Loucy (cell line): ENCODE data around the gene ZNF418.
A peak's percentile ranks its signal among the peaks of the same experiment; 100 is the strongest.
"Not testable (repeated sequence)": the region's sequence is repeated elsewhere in the genome, so short reads cannot be mapped to it uniquely, and the experiment has no call there.

ENCODE experiments used
- H2AFZ ChIP-seq: fragments of 200-600 bp; sonication (generic); 2 replicates; pipeline ENCODE4 v1.6.0; 2016; ENCODE audit warnings: antibody characterized with exemption, mild to moderate bottlenecking, low read length, moderate library complexity
- H3F3A ChIP-seq: fragments of 200-600 bp; 2 replicates; pipeline ENCODE4 v1.6.0; 2016; ENCODE audit warnings: antibody characterized with exemption, low read depth, mild to moderate bottlenecking
- H3K27me3 ChIP-seq: fragments of 200-600 bp; sonication (generic); 2 replicates; pipeline ENCODE4 v1.6.1; 2014; ENCODE audit warnings: low read length, mild to moderate bottlenecking; ENCODE audit not compliant: insufficient read depth, poor library complexity, severe bottlenecking
- H3K36me3 ChIP-seq: fragments of 200-600 bp; sonication (generic); 2 replicates; pipeline ENCODE4 v1.6.1; 2016; ENCODE audit warnings: low read length; ENCODE audit not compliant: insufficient read depth
- H3K4me1 ChIP-seq: fragments of 200-600 bp; sonication (generic); 2 replicates; pipeline ENCODE4 v1.5.1; 2014; ENCODE audit warnings: low read length, mild to moderate bottlenecking; ENCODE audit not compliant: insufficient read depth, poor library complexity, severe bottlenecking
- H3K4me2 ChIP-seq: fragments of 200-600 bp; sonication (generic); 2 replicates; pipeline ENCODE4 v1.6.0; 2014; ENCODE audit warnings: antibody characterized with exemption, low read length, low read depth, mild to moderate bottlenecking; ENCODE audit not compliant: poor library complexity, severe bottlenecking
- H3K4me3 ChIP-seq: fragments of 200-600 bp; sonication (generic); 2 replicates; pipeline ENCODE4 v1.5.1; 2014; ENCODE audit warnings: low read length, mild to moderate bottlenecking, mixed read lengths; ENCODE audit not compliant: poor library complexity, severe bottlenecking
- H3K79me2 ChIP-seq: fragments of 200-600 bp; sonication (generic); 2 replicates; pipeline ENCODE4 v1.6.1; 2014; ENCODE audit warnings: low read length; ENCODE audit not compliant: insufficient read depth
- H3K9ac ChIP-seq: fragments of 200-600 bp; sonication (generic); 2 replicates; pipeline ENCODE4 v1.6.0; 2014; ENCODE audit warnings: mild to moderate bottlenecking, low read depth, low read length, moderate library complexity; ENCODE audit not compliant: poor library complexity, severe bottlenecking
- H3K9me2 ChIP-seq: fragments of 200-600 bp; sonication (generic); replicated peaks from 2 replicates; pipeline ENCODE4 v1.6.1; 2016; ENCODE audit warnings: low read depth, low read length, mixed read lengths
- H3K9me3 ChIP-seq: fragments of 200-600 bp; sonication (generic); 2 replicates; pipeline ENCODE4 v1.6.1; 2014; ENCODE audit warnings: mild to moderate bottlenecking, antibody characterized with exemption, low read length, low read depth; ENCODE audit not compliant: insufficient read depth
- H4K20me1 ChIP-seq: fragments of 200-600 bp; sonication (generic); 2 replicates; pipeline ENCODE4 v1.6.0; 2014; ENCODE audit warnings: antibody characterized with exemption, low read length, mild to moderate bottlenecking; ENCODE audit not compliant: insufficient read depth, poor library complexity, severe bottlenecking
- EZH2phosphoT487 ChIP-seq: fragments of 200-600 bp; IDR thresholded peaks from 2 replicates; pipeline ENCODE4 v1.6.1; 2018; ENCODE audit warnings: antibody characterized with exemption, mild to moderate bottlenecking, moderate library complexity, borderline replicate concordance
- TF ChIP-seq, protein P1 (sequence below): fragments of 200-600 bp; sonication (generic); conservative IDR thresholded peaks from 2 replicates; pipeline ENCODE4 v1.5.1; 2014; ENCODE audit warnings: mild to moderate bottlenecking, antibody characterized with exemption, low read length

Gene ZNF418

GRCh38 chr19:57888107-57888559 lies 47.1 kb downstream of the ZNF418 start:
- TF ChIP-seq EZH2phosphoT487: no peak
- TF ChIP-seq, protein P1, sequence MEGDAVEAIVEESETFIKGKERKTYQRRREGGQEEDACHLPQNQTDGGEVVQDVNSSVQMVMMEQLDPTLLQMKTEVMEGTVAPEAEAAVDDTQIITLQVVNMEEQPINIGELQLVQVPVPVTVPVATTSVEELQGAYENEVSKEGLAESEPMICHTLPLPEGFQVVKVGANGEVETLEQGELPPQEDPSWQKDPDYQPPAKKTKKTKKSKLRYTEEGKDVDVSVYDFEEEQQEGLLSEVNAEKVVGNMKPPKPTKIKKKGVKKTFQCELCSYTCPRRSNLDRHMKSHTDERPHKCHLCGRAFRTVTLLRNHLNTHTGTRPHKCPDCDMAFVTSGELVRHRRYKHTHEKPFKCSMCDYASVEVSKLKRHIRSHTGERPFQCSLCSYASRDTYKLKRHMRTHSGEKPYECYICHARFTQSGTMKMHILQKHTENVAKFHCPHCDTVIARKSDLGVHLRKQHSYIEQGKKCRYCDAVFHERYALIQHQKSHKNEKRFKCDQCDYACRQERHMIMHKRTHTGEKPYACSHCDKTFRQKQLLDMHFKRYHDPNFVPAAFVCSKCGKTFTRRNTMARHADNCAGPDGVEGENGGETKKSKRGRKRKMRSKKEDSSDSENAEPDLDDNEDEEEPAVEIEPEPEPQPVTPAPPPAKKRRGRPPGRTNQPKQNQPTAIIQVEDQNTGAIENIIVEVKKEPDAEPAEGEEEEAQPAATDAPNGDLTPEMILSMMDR: no peak
- Histone ChIP-seq H2AFZ (peak overlapping the region; percentile 89), H3K36me3 (no peaks in the 10 kb centered on the region), H3K9me2 (no peaks in the 10 kb centered on the region), H3K27me3 (no peaks in the 10 kb centered on the region), H3K9me3 (no peaks in the 10 kb centered on the region), H3K4me3 (peak overlapping the region; percentile 97), H3K4me2 (peak overlapping the region; percentile 91), H3K9ac (peak overlapping the region; percentile 91), H3K79me2 (peaks cover 56% of the 10 kb centered on the region), H3K4me1 (peaks cover 24% of the 10 kb centered on the region), H4K20me1 (peaks cover 14% of the 10 kb centered on the region), H3F3A (no peaks in the 10 kb centered on the region)

DNA sequence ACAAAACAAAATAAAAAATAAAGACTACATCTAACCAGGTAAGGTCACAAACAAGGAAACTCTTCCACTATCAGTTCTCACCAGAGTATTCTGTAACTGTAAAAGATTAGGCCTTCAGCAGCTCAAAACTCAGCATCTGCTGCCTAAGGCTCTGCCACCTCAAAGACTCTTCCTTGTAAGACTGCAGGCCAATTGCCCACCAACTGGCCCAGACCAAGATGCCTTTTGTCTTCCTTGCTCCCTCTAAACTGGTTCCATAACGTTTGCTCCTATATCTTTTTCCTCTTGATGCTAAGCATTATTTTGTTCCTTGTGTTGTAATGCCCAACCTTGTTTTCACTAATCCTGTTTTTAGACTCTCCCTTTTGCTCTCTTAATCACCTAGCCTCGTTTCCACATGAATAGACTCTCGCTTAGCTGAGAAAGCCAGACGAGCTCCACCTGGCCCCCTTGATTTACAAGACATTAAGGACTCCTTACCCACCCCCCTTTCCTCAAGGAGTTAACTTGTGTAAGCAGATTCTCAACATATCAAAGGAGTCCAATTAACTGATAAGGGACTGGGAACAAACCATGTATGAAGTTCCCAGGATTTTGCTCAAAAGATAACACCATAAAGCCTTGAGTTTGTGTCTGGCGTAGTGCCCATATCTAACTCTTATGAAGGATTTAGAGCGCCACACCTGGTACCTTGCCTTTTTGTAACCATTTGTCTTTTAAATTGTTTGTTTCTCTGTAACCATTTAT lies 47.8 kb downstream of the ZNF418 start:
- Histone ChIP-seq H3K4me1 (peaks cover 24% of the 10 kb centered on the region), H3F3A (no peaks in the 10 kb centered on the region), H3K4me2 (peak overlapping the region; percentile 91), H3K4me3 (peak overlapping the region; percentile 97), H3K9me2 (no peaks in the 10 kb centered on the region), H3K27me3 (no peaks in the 10 kb centered on the region), H3K79me2 (peaks cover 62% of the 10 kb centered on the region), H3K9ac (peak overlapping the region; percentile 91), H3K36me3 (no peaks in the 10 kb centered on the region), H4K20me1 (peaks cover 14% of the 10 kb centered on the region), H3K9me3 (no peaks in the 10 kb centered on the region), H2AFZ (no peak overlapping the region)
- no peak for TF ChIP-seq EZH2phosphoT487
- TF ChIP-seq, protein P1: no peak

- peaks cover 62% of the 10 kb centered on the region for H3K79me2 ChIP-seq
- H3K4me2 ChIP-seq: peak overlapping the region; percentile 91
- no peaks in the 10 kb centered on the region for H3K9me3 ChIP-seq
- H3K9me2 ChIP-seq: no peaks in the 10 kb centered on the region
- TF ChIP-seq EZH2phosphoT487: no peak
- TF ChIP-seq, protein P1: no peak
- H2AFZ ChIP-seq: no peak overlapping the region
- H3K4me3 ChIP-seq: peak overlapping the region; percentile 52
- H3F3A ChIP-seq: no peaks in the 10 kb centered on the region
- H3K36me3 ChIP-seq: no peaks in the 10 kb centered on the region
- H3K27me3 ChIP-seq: no peaks in the 10 kb centered on the region
- peaks cover 24% of the 10 kb centered on the region for H3K4me1 ChIP-seq
- no peak overlapping the region for H3K9ac ChIP-seq
- peaks cover 14% of the 10 kb centered on the region for H4K20me1 ChIP-seq
Measured at GRCh38 chr19:57886046-57886445, 49.2 kb downstream of the ZNF418 start.

- not testable (repeated sequence) for H2AFZ ChIP-seq, H3K79me2 ChIP-seq, H3K4me2 ChIP-seq, H3K9ac ChIP-seq, H3K4me3 ChIP-seq, H3F3A ChIP-seq, H4K20me1 ChIP-seq, H3K4me1 ChIP-seq, H3K27me3 ChIP-seq, H3K9me2 ChIP-seq
- peaks cover 18% of the 10 kb centered on the region; the same call in 1 of the 2 replicates for H3K9me3 ChIP-seq
- H3K36me3 ChIP-seq: peaks cover 54% of the 10 kb centered on the region; the same call in 1 of the 2 replicates
Measured at GRCh38 chr19:57873883-57874799, 61.1 kb downstream of the ZNF418 start.
